ENCODE measurements around the gene FBXO40. TPM values are rescaled to one million over a fixed set of nuclear protein-coding genes. Genes with fewer than 3 reads are reported as not detected.

FBXO40 gene
- polyA plus RNA-seq, 1 experiment, result not detected

DNA sequence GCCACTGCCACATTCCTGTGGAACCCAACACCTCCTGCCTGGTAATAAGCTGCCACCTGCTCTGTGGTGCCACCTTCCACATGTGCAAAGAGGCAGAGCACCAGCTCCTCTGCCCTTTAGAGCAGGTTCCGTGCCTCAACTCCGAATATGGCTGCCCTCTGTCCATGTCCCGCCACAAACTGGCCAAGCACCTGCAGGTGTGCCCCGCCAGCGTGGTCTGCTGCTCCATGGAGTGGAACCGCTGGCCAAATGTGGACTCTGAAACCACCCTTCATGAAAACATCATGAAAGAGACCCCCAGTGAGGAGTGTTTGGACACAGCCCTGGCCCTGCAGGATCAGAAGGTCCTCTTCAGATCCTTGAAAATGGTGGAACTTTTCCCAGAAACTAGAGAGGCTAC, 28.3 kb downstream of the FBXO40 start:
- ChIA-PET POLR2A (no interaction called here), CTCF (no interaction called here)
- DNase-seq (ENCODE audit: low read depth), result no peak
- no peak overlapping the region for H3K4me3 ChIP-seq (ENCODE audit: low read depth, low read length)
- no peaks in the 10 kb centered on the region for H3K36me3 ChIP-seq (ENCODE audit: control insufficient read depth, insufficient read depth, low read length)
- TF ChIP-seq CTCF (IDR thresholded peaks at IDR 0.05; ENCODE audit: insufficient read depth, low read depth, low read length), result no peak
- no peaks in the 10 kb centered on the region for H3K27me3 ChIP-seq (ENCODE audit: control insufficient read depth, insufficient read depth, low read length)

DNA sequence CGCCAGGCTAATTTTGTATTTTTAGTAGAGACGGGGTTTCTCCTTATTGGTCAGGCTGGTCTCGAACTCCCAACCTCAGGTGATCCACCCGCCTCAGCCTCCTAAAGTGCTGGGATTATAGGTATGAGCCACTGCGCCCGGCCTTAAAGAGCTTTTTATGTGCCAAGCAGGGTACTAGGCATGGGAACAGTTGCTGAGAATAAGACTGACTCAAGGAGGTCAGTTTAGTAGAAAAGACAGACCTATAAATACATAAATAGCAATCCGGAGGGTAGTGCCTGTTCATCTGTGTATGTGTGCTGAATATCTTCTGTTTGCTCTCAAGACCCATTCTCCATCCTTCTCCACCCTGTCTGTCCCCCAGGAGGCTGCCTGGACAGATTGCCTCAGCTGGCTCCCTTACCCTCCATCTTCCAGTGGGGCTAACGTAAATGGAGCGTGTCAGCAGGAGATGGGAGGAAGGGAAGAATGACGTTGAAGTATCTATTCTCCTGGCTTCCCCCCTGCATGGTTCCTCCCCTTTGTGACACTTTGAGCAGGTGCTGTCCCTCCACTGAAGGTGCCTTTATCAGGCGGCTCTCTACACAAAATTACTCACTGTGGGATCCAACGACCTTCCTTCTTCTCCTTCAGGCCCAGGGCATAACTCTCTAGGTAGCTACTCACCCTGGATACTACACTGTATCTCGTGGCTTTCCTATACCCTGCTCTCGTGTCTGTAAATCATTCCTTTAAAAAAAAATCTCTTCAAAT, 31.1 kb downstream of the FBXO40 start:
- TF ChIP-seq CTCF (IDR thresholded peaks at IDR 0.05; ENCODE audit: insufficient read depth, low read depth, low read length), result no peak
- Histone ChIP-seq H3K36me3 (ENCODE audit: control insufficient read depth, insufficient read depth, low read length) (no peaks in the 10 kb centered on the region), H3K4me3 (ENCODE audit: low read depth, low read length) (no peak overlapping the region), H3K27me3 (ENCODE audit: control insufficient read depth, insufficient read depth, low read length) (no peaks in the 10 kb centered on the region)
- ChIA-PET POLR2A (interaction anchor here (0.7 kb wide), 1 partner anchor 323 kb away, joined by 10 read pairs; no protein-coding TSS in a partner anchor), CTCF (interaction anchor here (0.5 kb wide), 1 partner anchor 1165 kb away, joined by 3 read pairs; no protein-coding TSS in a partner anchor)
- no peak for DNase-seq (ENCODE audit: low read depth)

- CTCF ChIA-PET, result no interaction called here
- no peak for TF ChIP-seq CTCF (IDR thresholded peaks at IDR 0.05; ENCODE audit: insufficient read depth, low read depth, low read length)
- Histone ChIP-seq H3K4me3 (ENCODE audit: low read depth, low read length) (no peak overlapping the region), H3K27me3 (ENCODE audit: control insufficient read depth, insufficient read depth, low read length) (no peaks in the 10 kb centered on the region), H3K36me3 (ENCODE audit: control insufficient read depth, insufficient read depth, low read length) (no peaks in the 10 kb centered on the region)
- DNase-seq (ENCODE audit: low read depth), result no peak
- POLR2A ChIA-PET, result no interaction called here
Observed at GRCh38 chr3:121626495-121626894, 33.3 kb downstream of the FBXO40 start.

GRCh38 chr3:121627211-121627610, 34.0 kb downstream of the FBXO40 start:
- TF ChIP-seq CTCF (IDR thresholded peaks at IDR 0.05; ENCODE audit: insufficient read depth, low read depth, low read length), result no peak
- Histone ChIP-seq H3K27me3 (ENCODE audit: control insufficient read depth, insufficient read depth, low read length) (no peaks in the 10 kb centered on the region), H3K36me3 (ENCODE audit: control insufficient read depth, insufficient read depth, low read length) (no peaks in the 10 kb centered on the region), H3K4me3 (ENCODE audit: low read depth, low read length) (no peak overlapping the region)
- CTCF ChIA-PET, result no interaction called here
- POLR2A ChIA-PET, result no interaction called here
- DNase-seq (ENCODE audit: low read depth), result no peak

DNA sequence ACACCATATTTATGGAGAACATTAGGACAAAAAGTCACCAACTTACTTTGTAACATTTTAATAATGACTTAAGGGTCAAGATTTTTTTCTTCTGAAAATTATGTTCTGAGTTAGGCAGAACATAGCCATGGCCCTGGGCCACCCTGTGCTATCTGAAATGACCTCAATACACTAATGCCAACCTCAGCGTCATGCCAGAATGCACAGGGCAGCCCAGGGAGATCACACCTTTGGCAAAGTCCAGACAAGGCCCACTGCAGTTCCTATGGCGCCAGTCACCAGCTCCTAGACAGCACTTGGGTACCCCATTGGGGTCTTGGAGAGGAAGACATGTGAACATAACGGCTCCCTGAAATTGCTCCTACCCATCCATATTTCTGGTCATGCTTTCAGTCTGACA, 34.4 kb downstream of the FBXO40 start:
- Histone ChIP-seq H3K4me3 (ENCODE audit: low read depth, low read length) (no peak overlapping the region), H3K27me3 (ENCODE audit: control insufficient read depth, insufficient read depth, low read length) (no peaks in the 10 kb centered on the region), H3K36me3 (ENCODE audit: control insufficient read depth, insufficient read depth, low read length) (no peaks in the 10 kb centered on the region)
- no peak for DNase-seq (ENCODE audit: low read depth)
- POLR2A ChIA-PET, result no interaction called here
- CTCF ChIA-PET, result no interaction called here
- TF ChIP-seq CTCF (IDR thresholded peaks at IDR 0.05; ENCODE audit: insufficient read depth, low read depth, low read length), result no peak

Measured in BJ (cell line).